ENCODE results near the gene ARRB2. TPM values are rescaled to one million over a fixed set of nuclear protein-coding genes. Genes with fewer than 3 reads are reported as not detected.

Gene ARRB2
- polyA plus RNA-seq, 2 of the 4 experiments (the other 2 are of a cell fraction) = 61.0 to 73.1 TPM

DNA sequence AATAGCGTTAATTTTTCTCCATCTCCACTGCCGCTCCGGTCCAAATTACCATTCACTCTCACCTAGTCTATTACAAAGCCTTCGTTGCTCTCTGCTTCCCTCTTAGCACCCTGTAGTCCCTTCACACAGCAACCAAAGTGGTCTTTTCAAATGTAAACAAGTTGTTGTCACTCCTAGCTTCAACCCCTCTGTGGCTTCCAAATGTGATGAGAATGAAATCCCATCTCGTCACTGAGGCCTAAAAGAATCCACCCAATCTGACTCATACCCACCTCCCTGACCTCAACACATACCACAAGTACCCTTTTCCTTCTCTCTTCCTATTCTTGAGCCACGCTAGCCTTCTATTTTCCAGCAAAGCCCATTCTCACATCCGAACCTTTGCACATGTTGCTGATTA, 4.3 kb upstream of the ARRB2 start:
- H3K4me1 ChIP-seq = peaks cover 33% of the 10 kb centered on the region

DNA sequence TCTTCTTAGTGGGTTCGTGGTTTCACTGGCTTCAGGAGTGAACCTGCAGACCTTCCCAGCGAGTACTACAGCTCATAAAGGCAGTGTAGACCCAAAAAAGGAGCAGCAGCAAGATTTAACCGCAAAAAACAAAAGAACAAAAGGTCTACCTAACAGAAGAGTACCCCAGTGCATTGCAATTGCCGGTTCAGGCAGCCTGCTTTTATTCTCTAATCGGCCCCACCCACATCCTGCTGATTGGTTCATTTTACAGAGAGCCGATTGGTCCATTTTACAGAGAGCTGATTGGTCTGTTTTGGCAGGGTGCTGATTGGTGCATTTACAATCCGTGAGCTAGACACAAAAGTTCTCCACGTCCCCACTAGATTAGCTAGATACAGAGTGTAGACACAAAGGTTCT, 2.0 kb upstream of the ARRB2 start:
- TF ChIP-seq MAFK (IDR thresholded peaks at IDR 0.05; ENCODE audit: partially characterized antibody) = peak; percentile 47
- no peak for TF ChIP-seq PHF8 (IDR thresholded peaks at IDR 0.05; ENCODE audit: borderline replicate concordance, low read depth)
- no peak for TF ChIP-seq FOSL2 (IDR thresholded peaks at IDR 0.05)
- TF ChIP-seq FOSL2 (CRISPR knock-in tag; IDR thresholded peaks at IDR 0.05) = no peak
- no peak for TF ChIP-seq RNF2 (IDR thresholded peaks at IDR 0.05; ENCODE audit: borderline replicate concordance, low read depth)
- no peak for TF ChIP-seq JUNB (IDR thresholded peaks at IDR 0.05)
- peak in 1 of 2 experiments; percentile 60 for DNase-seq (ENCODE audit: low read depth in 1 of 2, low spot score in 1 of 2)
- ATAC-seq = no peak
- no peaks in the 10 kb centered on the region for H3K9me3 ChIP-seq
- H3K27ac ChIP-seq = no peak overlapping the region
- WGBS (ENCODE audit: missing lambda C conversion rate) = 77% methylated on average over 8 of the region's 8 CpGs
- no peak overlapping the region for H3K4me2 ChIP-seq
- CTCF ChIA-PET = interaction anchor here (0.8 to 9.1 kb wide), 10 partner anchors 7 to 194 kb away, joined by 3 to 108 read pairs (median 34); partner anchors contain the start of genes CHRNE, GLTPD2, MED11 and VMO1
- no peak for FAIRE-seq
- H3K4me3 ChIP-seq = no peak overlapping the region
- POLR2A ChIA-PET = interaction anchor here (2.3 kb wide), 1 partner anchor 232 kb away, joined by 7 read pairs; the partner anchor contains the start of genes RNF167 and SLC25A11
- peaks cover 29% of the 10 kb centered on the region for H3K4me1 ChIP-seq

More for the DNA sequence above, 4.3 kb upstream of the ARRB2 start:
- no peak overlapping the region for H3K4me3 ChIP-seq
- TF ChIP-seq ATOH8 (CRISPR knock-in tag; IDR thresholded peaks at IDR 0.05; ENCODE audit: low read depth) (no peak), PHF8 (IDR thresholded peaks at IDR 0.05; ENCODE audit: borderline replicate concordance, low read depth) (no peak)
- no peak overlapping the region for H3K4me2 ChIP-seq
- no peak for FAIRE-seq
- no peaks in the 10 kb centered on the region for H3K9me3 ChIP-seq
- ChIA-PET POLR2A (no interaction called here), CTCF (interaction anchor here (0.6 to 6.8 kb wide), 7 partner anchors 13 to 184 kb away, joined by 3 to 69 read pairs (median 4); no protein-coding TSS in a partner anchor)
- no peak for DNase-seq (ENCODE audit: low read depth in 1 of 2, low spot score in 1 of 2)
- ATAC-seq = no peak
- H3K27ac ChIP-seq = no peak overlapping the region
- 88% methylated on average over 7 of the region's 7 CpGs for WGBS (ENCODE audit: missing lambda C conversion rate)

DNA sequence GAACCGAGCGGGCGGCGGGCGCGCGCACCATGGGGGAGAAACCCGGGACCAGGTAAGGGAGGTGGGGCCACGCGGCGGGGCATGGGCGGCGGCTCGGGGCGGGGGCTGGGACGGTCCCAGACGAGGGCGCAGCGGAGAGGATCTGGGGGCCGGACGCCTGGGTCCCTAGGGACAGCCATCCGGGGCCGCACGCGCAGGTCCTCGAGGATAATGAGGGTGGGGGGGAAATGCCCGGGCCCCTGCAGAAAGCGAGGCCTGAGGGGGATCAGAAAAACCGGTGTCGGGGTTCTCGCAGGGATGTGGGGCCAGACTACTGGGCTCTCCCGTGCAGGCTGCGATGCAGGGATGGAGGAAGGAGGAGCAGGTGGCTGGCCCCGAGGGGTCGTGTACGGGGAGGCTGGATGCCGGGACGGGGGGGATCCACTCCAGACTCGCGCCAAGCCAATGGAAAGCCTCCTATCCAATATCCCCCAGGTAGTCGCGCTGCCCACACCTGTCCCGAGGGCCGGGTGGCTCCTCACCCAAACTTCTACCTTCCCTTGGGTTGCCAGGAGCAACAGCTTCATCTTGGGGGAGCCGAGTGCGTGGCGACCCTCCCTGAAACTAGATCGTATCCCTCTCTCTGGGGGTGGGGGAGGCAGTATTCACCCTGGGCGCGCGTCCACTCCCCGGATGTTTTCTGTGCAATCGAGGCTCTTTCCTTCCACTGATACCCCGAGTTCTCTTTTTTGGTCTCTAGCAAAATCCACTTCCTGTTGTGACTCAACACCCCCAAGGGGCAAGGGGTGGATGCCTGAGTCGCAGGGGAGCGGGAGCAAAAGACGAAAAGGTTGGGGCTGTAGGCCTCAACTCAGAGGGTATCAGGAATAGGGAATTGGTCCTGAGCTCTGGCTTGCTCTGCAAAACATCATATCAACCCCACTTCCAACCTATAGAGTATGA, 532 bp downstream of the ARRB2 start:
- TF ChIP-seq, protein P1, sequence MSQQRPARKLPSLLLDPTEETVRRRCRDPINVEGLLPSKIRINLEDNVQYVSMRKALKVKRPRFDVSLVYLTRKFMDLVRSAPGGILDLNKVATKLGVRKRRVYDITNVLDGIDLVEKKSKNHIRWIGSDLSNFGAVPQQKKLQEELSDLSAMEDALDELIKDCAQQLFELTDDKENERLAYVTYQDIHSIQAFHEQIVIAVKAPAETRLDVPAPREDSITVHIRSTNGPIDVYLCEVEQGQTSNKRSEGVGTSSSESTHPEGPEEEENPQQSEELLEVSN (IDR thresholded peaks at IDR 0.05; ENCODE audit: borderline replicate concordance, low read depth) = peak; percentile 21; the same call in 1 of the 2 replicates
- TF ChIP-seq PHF8 (IDR thresholded peaks at IDR 0.05; ENCODE audit: borderline replicate concordance, low read depth) = 0 out of 2 replicates have a peak, but pooled peaks have one; percentile 12
- TF ChIP-seq HOXB5 (CRISPR knock-in tag; IDR thresholded peaks at IDR 0.05) = no peak
- ATAC-seq (peak; percentile 3 to 10), FAIRE-seq (no peak), DNase-seq (ENCODE audit: low read depth in 1 of 2, low spot score in 1 of 2) (no peak)
- H3K4me3 ChIP-seq = peak overlapping the region; percentile 83
- H3K27ac ChIP-seq = peak overlapping the region; percentile 94
- no peaks in the 10 kb centered on the region for H3K9me3 ChIP-seq
- WGBS (ENCODE audit: missing lambda C conversion rate) = 23% methylated on average over 40 of the region's 57 CpGs
- POLR2A ChIA-PET = interaction anchor here (0.7 to 2.3 kb wide), 8 partner anchors 8 to 238 kb away, joined by 4 to 25 read pairs (median 10); partner anchors contain the start of genes MED11, PFN1, PSMB6 and RNF167
- peaks cover 24% of the 10 kb centered on the region for H3K4me1 ChIP-seq
- H3K4me2 ChIP-seq = peak overlapping the region; percentile 99
- CTCF ChIA-PET = interaction anchor here (0.6 to 9.1 kb wide), 46 partner anchors 10 to 293 kb away, joined by 3 to 108 read pairs (median 4); partner anchors contain the start of genes C17orf107, CHRNE, CXCL16 and GLTPD2

- Histone ChIP-seq H3K4me2 (peak overlapping the region; percentile 99), H3K4me1 (peaks cover 24% of the 10 kb centered on the region), H3K9me3 (no peaks in the 10 kb centered on the region), H3K27ac (peak overlapping the region; percentile 94), H3K4me3 (peak overlapping the region; percentile 83)
- no peak for ATAC-seq
- CTCF ChIA-PET = interaction anchor here (0.6 to 9.1 kb wide), 9 partner anchors 9 to 294 kb away, joined by 3 to 108 read pairs (median 3); partner anchors contain the start of genes GLTPD2, MED11 and VMO1
- POLR2A ChIA-PET = interaction anchor here (1.0 kb wide), 1 partner anchor 20 kb away, joined by 3 read pairs; the partner anchor contains the start of gene MED11
- DNase-seq (ENCODE audit: low read depth in 1 of 2, low spot score in 1 of 2) = no peak
- no peak for FAIRE-seq
- 68% methylated on average over 6 of the region's 6 CpGs for WGBS (ENCODE audit: missing lambda C conversion rate)
- TF ChIP-seq RFX5 (IDR thresholded peaks at IDR 0.05) (no peak), RAD21 (conservative IDR thresholded peaks at IDR 0.05 in 1 of 2, IDR thresholded peaks at IDR 0.05 in 1 of 2) (no peak), MAFK (IDR thresholded peaks at IDR 0.05; ENCODE audit: partially characterized antibody) (peak; percentile 58)
- TF ChIP-seq, protein P2, sequence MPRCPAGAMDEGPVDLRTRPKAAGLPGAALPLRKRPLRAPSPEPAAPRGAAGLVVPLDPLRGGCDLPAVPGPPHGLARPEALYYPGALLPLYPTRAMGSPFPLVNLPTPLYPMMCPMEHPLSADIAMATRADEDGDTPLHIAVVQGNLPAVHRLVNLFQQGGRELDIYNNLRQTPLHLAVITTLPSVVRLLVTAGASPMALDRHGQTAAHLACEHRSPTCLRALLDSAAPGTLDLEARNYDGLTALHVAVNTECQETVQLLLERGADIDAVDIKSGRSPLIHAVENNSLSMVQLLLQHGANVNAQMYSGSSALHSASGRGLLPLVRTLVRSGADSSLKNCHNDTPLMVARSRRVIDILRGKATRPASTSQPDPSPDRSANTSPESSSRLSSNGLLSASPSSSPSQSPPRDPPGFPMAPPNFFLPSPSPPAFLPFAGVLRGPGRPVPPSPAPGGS (IDR thresholded peaks at IDR 0.05) = no peak
These were observed 1.3 kb downstream of the ARRB2 start for GRCh38 chr17:4711661-4712181.
